NT2/D1 (cell line): ENCODE measurements around the gene ZBTB16.

Experiments
- DNase-seq: peaks from one replicate; pipeline ENCODE4 v3.0.0-alpha.2; 2011; ENCODE audit warnings: low read depth, low spot score
- H3K27me3 ChIP-seq: 2 replicates; pipeline ENCODE4 v1.6.0; 2011; ENCODE audit warnings: mild to moderate bottlenecking; ENCODE audit not compliant: insufficient read length, insufficient read depth
- H3K36me3 ChIP-seq: 2 replicates; pipeline ENCODE4 v1.6.1; 2011; ENCODE audit warnings: mild to moderate bottlenecking, low read length, mixed read lengths; ENCODE audit not compliant: insufficient read depth, insufficient read length
- H3K4me1 ChIP-seq: 2 replicates; pipeline ENCODE4 v1.5.1; 2011; ENCODE audit not compliant: insufficient read depth, insufficient read length
- H3K4me3 ChIP-seq: 2 replicates; pipeline ENCODE4 v1.5.1; 2011; ENCODE audit warnings: low read depth; ENCODE audit not compliant: insufficient read length
- H3K9ac ChIP-seq: 2 replicates; pipeline ENCODE4 v1.6.0; 2011; ENCODE audit warnings: low read depth; ENCODE audit not compliant: insufficient read length
- H3K9me3 ChIP-seq: 2 replicates; pipeline ENCODE4 v1.5.1; 2011; ENCODE audit warnings: mild to moderate bottlenecking, low read length; ENCODE audit not compliant: insufficient read depth
- SUZ12 ChIP-seq: IDR thresholded peaks from 2 replicates; pipeline ENCODE4 v1.6.1; 2011; ENCODE audit not compliant: insufficient read length, insufficient read depth; ENCODE audit errors: extremely low read depth
- YY1 ChIP-seq: IDR thresholded peaks from 2 replicates; pipeline ENCODE4 v1.6.1; 2011; ENCODE audit not compliant: insufficient read length, insufficient read depth
- ZNF274 ChIP-seq: IDR thresholded peaks from 2 replicates; pipeline ENCODE4 v1.6.1; 2011; ENCODE audit warnings: mild to moderate bottlenecking, low read depth, low read length

Gene ZBTB16

DNA sequence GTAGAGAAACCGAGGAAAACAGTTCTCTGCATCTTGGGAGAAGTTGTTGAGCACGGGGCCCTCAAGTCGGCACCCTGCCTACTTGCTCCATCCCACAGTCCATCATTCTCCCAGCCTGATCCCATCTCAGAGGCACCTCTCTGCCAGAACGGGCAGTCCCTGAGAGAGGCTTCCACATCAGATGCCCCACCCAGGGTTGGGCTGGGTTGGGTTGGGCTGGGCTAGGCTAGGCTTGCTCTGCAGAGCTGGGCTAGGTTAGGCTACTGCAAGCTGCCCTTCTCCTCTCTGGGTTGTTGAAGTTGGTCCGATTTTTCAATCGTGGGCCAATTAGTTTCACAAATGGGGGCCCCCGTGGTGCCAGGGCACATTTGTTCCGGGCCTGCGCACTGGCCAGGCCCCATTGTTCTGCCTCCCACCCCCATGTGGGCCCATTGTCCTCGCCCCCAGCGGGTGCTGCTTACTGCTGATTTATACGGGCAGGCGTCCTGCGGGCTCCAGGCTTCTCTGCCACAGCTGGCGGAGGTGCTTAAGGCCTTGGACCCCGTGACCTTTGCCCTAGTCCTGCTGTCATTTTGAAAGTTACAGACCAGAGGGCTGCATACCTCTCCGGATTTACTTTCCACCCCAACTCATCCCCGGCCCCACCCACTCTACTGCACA lies 173.0 kb downstream of the ZBTB16 start:
- TF ChIP-seq SUZ12 = no peak
- no peak for TF ChIP-seq YY1
- TF ChIP-seq ZNF274 = no peak
- H3K27me3 ChIP-seq = no peaks in the 10 kb centered on the region
- no peak for DNase-seq

DNA sequence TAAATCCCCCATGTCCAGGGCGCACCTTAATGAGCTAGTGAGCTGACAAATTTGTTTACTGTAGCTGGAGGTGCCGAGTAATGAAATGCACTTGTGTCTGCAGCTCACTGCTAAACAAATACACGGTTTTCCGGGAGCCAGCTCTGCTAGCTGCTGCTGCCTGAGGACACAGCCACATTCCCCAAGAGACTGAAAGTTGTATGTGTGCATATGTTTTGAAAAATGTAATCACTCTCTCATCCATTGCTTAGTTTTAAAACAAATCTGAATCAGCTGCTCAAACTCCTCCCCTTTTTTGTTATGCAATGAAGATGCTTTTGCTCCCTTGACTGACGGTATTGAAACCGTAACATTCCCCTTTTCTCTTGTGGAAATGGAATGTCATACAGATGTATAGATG lies 174.2 kb downstream of the ZBTB16 start:
- Histone ChIP-seq H3K4me1 (no peaks in the 10 kb centered on the region), H3K4me3 (no peak overlapping the region), H3K9ac (no peak overlapping the region), H3K36me3 (no peaks in the 10 kb centered on the region), H3K27me3 (no peaks in the 10 kb centered on the region), H3K9me3 (peaks cover 6% of the 10 kb centered on the region; the same call in 1 of the 2 replicates)
- no peak for DNase-seq
- TF ChIP-seq YY1 = no peak
- no peak for TF ChIP-seq ZNF274
- TF ChIP-seq SUZ12 = no peak

More for the DNA sequence above, 173.0 kb downstream of the ZBTB16 start:
- Histone ChIP-seq H3K9ac (no peak overlapping the region), H3K36me3 (no peaks in the 10 kb centered on the region), H3K4me1 (peaks cover 6% of the 10 kb centered on the region), H3K4me3 (no peak overlapping the region), H3K9me3 (peaks cover 6% of the 10 kb centered on the region; the same call in 1 of the 2 replicates)

DNA sequence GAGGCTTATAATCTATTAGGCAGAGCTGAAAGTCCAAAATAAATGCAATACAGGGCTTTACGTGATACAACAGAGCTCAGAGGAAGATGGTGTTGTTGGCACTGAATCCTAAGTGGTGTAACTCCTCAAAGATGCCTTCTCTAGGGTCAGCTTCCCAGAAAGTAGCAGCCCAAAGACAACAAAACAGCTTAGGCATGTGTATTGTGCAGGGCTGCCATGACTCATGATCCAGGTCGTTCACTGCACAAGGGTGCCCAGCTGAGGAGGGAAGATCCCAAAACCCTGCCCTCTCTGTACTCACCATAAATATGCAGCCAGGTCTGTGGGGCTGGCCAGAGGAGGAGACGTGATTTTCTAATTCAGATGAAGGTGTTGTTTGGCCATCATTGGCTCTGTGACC lies 177.3 kb downstream of the ZBTB16 start:
- TF ChIP-seq YY1 = no peak
- TF ChIP-seq ZNF274 = no peak
- no peak for TF ChIP-seq SUZ12
- no peak overlapping the region for H3K4me3 ChIP-seq
- H3K9ac ChIP-seq = no peak overlapping the region
- no peaks in the 10 kb centered on the region for H3K36me3 ChIP-seq
- H3K27me3 ChIP-seq = no peaks in the 10 kb centered on the region
- peaks cover 6% of the 10 kb centered on the region; the same call in 1 of the 2 replicates for H3K9me3 ChIP-seq
- H3K4me1 ChIP-seq = no peaks in the 10 kb centered on the region
- no peak for DNase-seq

DNA sequence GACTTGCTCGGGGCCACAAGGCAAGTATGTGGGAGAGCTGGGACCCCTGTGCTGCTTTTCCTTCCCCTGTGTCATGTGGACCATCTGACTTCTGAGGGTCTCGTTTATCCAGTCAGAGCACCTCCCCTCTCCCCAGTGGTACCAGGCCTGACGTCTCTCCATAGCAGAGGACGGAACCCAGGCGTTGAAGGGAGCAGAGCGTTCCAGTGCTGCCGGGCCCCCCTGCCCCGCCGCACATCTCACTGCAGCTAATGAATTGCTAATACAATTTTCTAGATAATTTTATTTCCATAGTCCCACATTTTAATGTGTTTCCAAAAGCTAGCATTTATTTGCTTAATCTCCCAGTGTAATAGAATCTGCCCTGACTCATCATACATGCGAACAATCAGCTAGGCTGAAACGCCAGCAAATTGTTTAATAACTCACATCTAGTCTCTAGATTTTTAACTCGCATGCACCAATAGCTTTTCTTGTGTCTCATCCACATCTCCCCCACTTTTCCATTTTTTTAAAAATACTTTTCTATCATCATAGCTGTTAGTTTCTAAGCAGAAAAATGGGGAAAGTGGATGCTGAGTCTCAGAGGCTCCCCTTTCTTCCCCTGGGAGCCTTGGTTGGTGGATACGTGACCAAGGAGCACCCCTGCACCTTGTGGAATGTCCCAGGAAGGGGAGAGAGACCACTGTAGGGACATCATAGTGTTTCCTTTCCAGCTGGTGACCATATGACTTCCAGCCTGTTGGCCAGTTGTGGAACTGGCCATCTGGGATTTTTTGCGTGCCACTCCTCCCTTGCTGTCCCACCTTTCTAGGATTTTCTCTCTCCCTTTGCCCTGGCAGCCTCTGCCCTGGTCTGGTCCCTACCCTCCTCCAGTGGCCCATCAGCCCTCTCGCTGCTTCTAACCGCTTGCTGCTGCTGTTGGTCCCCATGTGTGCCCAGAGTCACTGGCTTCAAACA lies 178.1 kb downstream of the ZBTB16 start:
- Histone ChIP-seq H3K27me3 (no peaks in the 10 kb centered on the region), H3K4me1 (no peaks in the 10 kb centered on the region), H3K36me3 (no peaks in the 10 kb centered on the region), H3K9me3 (peaks cover 1% of the 10 kb centered on the region; the same call in 1 of the 2 replicates), H3K4me3 (no peak overlapping the region), H3K9ac (no peak overlapping the region)
- no peak for TF ChIP-seq YY1
- no peak for TF ChIP-seq SUZ12
- TF ChIP-seq ZNF274 = no peak
- DNase-seq = no peak

DNA sequence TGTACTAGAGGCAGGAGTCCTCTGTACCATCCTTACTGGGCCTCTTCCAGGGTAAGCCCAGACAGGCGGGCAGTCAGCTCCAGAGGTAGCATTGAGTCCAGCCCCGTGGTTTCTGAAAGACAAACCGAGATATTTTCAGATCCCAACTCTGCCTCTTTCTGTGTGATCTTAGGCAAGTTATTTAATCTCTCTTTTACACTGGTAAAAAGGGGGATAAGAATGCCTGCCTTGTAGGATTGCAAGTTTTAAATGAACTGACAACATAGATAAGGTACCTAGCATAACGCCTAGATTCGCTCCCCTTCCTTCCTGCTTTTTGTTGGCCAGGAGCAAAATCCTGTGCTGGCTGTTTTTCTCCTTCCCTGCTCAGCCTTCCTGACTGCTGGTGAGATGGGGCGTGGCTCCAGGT lies 180.2 kb downstream of the ZBTB16 start:
- Histone ChIP-seq H3K9me3 (no peaks in the 10 kb centered on the region), H3K4me1 (peaks cover 3% of the 10 kb centered on the region), H3K4me3 (no peak overlapping the region), H3K27me3 (no peaks in the 10 kb centered on the region), H3K9ac (no peak overlapping the region), H3K36me3 (no peaks in the 10 kb centered on the region)
- DNase-seq = no peak
- TF ChIP-seq YY1 = no peak
- no peak for TF ChIP-seq ZNF274
- TF ChIP-seq SUZ12 = no peak

DNA sequence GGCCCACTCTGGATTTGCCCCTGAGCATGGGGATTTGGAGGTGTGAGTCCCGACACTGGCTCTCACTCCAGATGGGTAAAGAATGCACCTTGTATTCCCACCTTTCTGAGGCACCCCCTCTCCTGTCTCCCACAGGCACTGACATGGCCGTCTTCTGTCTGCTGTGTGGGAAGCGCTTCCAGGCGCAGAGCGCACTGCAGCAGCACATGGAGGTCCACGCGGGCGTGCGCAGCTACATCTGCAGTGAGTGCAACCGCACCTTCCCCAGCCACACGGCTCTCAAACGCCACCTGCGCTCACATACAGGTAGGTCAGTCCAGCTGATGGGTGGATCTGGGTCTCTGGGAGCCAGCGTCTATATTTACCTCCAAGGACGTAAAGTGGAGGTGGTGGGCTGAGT lies 182.5 kb downstream of the ZBTB16 start:
- no peak for DNase-seq
- no peak for TF ChIP-seq ZNF274
- no peak for TF ChIP-seq YY1
- no peak for TF ChIP-seq SUZ12
- no peaks in the 10 kb centered on the region for H3K9me3 ChIP-seq
- no peaks in the 10 kb centered on the region for H3K36me3 ChIP-seq
- no peak overlapping the region for H3K4me3 ChIP-seq
- H3K9ac ChIP-seq = no peak overlapping the region
- no peaks in the 10 kb centered on the region for H3K27me3 ChIP-seq
- H3K4me1 ChIP-seq = peaks cover 3% of the 10 kb centered on the region

DNA sequence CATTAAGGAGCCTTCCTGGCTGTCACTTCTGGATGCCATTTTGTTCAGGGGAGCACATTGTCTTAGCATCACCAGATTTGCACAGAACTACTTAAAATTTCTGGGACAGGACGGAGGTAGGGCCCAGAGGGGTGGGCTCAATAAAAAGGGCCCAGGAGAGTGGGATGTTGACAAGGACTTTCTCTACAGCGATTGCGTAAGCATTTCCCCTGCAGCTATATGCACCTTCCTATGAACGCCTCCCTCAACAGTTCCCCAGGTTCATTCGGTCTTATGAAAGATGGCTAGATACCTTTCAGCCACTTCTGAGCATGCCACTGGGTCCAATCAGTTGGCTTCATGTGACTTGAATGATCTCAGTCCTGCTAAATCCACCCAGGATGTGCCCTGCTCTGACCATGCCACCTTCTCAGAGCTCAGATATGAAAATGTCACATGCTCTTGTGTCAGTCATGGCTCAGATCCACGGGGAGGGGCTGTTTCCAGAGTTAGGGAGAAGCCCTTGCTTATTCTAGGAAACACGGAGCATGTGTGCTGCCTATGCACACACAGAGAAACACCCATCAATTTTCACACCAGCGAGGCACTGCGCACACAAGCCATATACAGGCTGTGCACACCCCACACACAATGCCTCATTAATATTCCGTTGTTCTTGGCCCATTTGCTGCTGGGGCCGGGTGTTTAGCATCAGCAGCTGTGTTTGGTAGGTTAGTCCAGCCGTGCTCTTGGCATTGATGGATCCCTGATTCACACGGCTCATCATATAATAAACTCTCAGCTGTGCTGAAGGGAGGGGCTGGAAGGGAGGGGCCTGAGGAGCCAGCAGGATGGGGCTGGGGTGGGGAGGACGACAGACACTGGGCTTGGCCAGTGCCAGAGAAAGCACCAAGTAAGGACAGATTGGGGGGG lies 184.2 kb downstream of the ZBTB16 start:
- H3K4me1 ChIP-seq = peaks cover 3% of the 10 kb centered on the region
- H3K9ac ChIP-seq = no peak overlapping the region
- DNase-seq = no peak
- H3K36me3 ChIP-seq = no peaks in the 10 kb centered on the region
- no peak for TF ChIP-seq SUZ12
- no peak for TF ChIP-seq YY1
- no peak for TF ChIP-seq ZNF274
- no peaks in the 10 kb centered on the region for H3K9me3 ChIP-seq
- no peaks in the 10 kb centered on the region for H3K27me3 ChIP-seq
- H3K4me3 ChIP-seq = no peak overlapping the region
